ENCODE data around the gene OPN5. TPM values are rescaled to one million over a fixed set of nuclear protein-coding genes. Genes with fewer than 3 reads are reported as not detected.

OPN5 gene
- total and polyA plus RNA-seq, 2 experiments from 2014 or later, result not detected

DNA sequence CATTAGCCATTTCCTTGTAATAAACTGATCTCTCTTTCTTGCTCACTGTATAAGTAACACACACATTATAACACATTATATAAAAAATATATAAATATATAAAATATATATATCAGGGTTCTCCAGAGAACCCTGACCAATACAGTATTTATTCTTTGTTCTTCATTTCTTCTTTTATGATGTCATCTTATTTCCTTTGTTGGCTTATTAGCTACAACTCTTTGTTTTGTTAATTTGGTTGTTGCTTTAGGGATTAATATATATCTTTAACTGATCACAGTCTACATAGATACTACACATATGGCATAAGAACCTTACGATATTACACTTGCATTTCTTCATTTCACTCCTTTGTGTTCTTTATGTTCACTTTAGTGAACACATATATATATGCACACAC lies 14.7 kb upstream of the OPN5 start:
- Histone ChIP-seq H3K79me2 (no peaks in the 10 kb centered on the region), H2AFZ (no peak overlapping the region), H3K9me3 (ENCODE audit: low read depth) (no peaks in the 10 kb centered on the region), H3K27ac (no peak overlapping the region), H3K4me1 (ENCODE audit: insufficient read depth) (no peaks in the 10 kb centered on the region), H3K4me2 (no peak overlapping the region), H4K20me1 (ENCODE audit: insufficient read depth, poor library complexity, severe bottlenecking) (no peaks in the 10 kb centered on the region), H3K4me3 (no peak overlapping the region), H3K36me3 (replicated peaks; ENCODE audit: insufficient read depth, low read depth) (no peaks in the 10 kb centered on the region), H3K9me2 (replicated peaks; ENCODE audit: insufficient read depth) (no peaks in the 10 kb centered on the region), H3K27me3 (no peaks in the 10 kb centered on the region)
- DNase-seq (ENCODE audit: low spot score), result no peak
- WGBS (ENCODE audit: low lambda C conversion rate, missing lambda C conversion rate), result 97% methylated on average over 1 of the region's 1 CpG
- TF ChIP-seq EZH2phosphoT487 (IDR thresholded peaks at IDR 0.05; ENCODE audit: low read depth, severe bottlenecking, unreplicated experiment) (no peak), EZH2 (IDR thresholded peaks at IDR 0.05; ENCODE audit: borderline replicate concordance) (no peak)
- TF ChIP-seq, protein P1, sequence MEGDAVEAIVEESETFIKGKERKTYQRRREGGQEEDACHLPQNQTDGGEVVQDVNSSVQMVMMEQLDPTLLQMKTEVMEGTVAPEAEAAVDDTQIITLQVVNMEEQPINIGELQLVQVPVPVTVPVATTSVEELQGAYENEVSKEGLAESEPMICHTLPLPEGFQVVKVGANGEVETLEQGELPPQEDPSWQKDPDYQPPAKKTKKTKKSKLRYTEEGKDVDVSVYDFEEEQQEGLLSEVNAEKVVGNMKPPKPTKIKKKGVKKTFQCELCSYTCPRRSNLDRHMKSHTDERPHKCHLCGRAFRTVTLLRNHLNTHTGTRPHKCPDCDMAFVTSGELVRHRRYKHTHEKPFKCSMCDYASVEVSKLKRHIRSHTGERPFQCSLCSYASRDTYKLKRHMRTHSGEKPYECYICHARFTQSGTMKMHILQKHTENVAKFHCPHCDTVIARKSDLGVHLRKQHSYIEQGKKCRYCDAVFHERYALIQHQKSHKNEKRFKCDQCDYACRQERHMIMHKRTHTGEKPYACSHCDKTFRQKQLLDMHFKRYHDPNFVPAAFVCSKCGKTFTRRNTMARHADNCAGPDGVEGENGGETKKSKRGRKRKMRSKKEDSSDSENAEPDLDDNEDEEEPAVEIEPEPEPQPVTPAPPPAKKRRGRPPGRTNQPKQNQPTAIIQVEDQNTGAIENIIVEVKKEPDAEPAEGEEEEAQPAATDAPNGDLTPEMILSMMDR (IDR thresholded peaks at IDR 0.05; ENCODE audit: poor library complexity), result no peak

DNA sequence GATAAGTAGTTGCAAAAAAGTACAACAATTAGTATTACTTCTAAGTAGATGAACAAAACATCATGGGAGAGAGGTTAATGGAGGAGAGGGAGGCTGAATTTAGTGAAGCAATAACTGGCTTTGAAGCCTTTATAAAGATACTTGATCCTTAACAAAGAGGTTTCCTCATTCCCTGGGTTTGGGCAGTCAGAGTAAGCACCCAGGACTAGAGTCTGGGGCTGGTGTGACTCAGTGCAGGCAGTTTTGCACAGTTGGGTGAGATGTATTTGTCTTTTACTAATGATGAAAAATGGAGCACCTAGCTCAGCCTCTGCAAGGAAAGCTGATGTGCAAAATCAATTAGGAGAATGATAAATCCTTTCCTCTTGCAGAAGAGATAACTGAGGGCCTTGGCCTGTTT lies 11.8 kb upstream of the OPN5 start:
- H3K4me2 ChIP-seq, result no peak overlapping the region
- no peak overlapping the region for H2AFZ ChIP-seq
- TF ChIP-seq EZH2phosphoT487 (IDR thresholded peaks at IDR 0.05; ENCODE audit: low read depth, severe bottlenecking, unreplicated experiment), result no peak

DNA sequence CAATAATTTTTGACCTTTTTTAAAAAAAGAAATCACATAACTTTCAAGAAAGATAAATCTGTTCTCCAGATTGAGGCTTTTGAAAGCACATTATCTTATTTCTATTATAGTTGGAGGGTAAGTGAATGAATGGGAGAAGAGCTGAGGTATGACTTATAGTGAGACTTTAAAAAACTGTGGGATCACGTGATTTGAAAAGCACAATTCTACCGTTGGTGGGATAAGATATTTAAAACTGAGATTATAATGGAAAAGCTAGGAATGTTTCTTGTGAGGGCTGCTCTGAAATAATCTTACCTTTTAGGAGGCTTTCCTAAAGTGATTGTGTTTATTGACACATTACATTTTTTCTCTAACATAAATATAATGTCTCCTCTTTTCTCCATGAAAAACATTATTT lies 9.5 kb upstream of the OPN5 start:
- DNase-seq (ENCODE audit: low spot score), result no peak
- H4K20me1 ChIP-seq (ENCODE audit: insufficient read depth, poor library complexity, severe bottlenecking), result no peaks in the 10 kb centered on the region
- no peaks in the 10 kb centered on the region for H3K79me2 ChIP-seq
- no peak overlapping the region for H2AFZ ChIP-seq
- WGBS (ENCODE audit: low lambda C conversion rate, missing lambda C conversion rate), result 87% methylated on average over 2 of the region's 2 CpGs
- H3K9me3 ChIP-seq (ENCODE audit: low read depth), result no peaks in the 10 kb centered on the region
- H3K36me3 ChIP-seq (replicated peaks; ENCODE audit: insufficient read depth, low read depth), result no peaks in the 10 kb centered on the region
- TF ChIP-seq EZH2phosphoT487 (IDR thresholded peaks at IDR 0.05; ENCODE audit: low read depth, severe bottlenecking, unreplicated experiment), result no peak
- TF ChIP-seq EZH2 (IDR thresholded peaks at IDR 0.05; ENCODE audit: borderline replicate concordance), result no peak
- TF ChIP-seq, protein P1 (IDR thresholded peaks at IDR 0.05; ENCODE audit: poor library complexity), result no peak
- H3K9me2 ChIP-seq (replicated peaks; ENCODE audit: insufficient read depth), result no peaks in the 10 kb centered on the region
- H3K27ac ChIP-seq, result no peak overlapping the region
- no peaks in the 10 kb centered on the region for H3K27me3 ChIP-seq
- H3K4me1 ChIP-seq (ENCODE audit: insufficient read depth), result no peaks in the 10 kb centered on the region
- no peak overlapping the region for H3K4me2 ChIP-seq
- no peak overlapping the region for H3K4me3 ChIP-seq

More for the DNA sequence above, 11.8 kb upstream of the OPN5 start:
- H3K36me3 ChIP-seq (replicated peaks; ENCODE audit: insufficient read depth, low read depth), result no peaks in the 10 kb centered on the region
- no peaks in the 10 kb centered on the region for H3K9me3 ChIP-seq (ENCODE audit: low read depth)
- DNase-seq (ENCODE audit: low spot score), result no peak
- H3K79me2 ChIP-seq, result no peaks in the 10 kb centered on the region
- no peak overlapping the region for H3K27ac ChIP-seq
- no peaks in the 10 kb centered on the region for H3K27me3 ChIP-seq
- no peaks in the 10 kb centered on the region for H4K20me1 ChIP-seq (ENCODE audit: insufficient read depth, poor library complexity, severe bottlenecking)
- no peaks in the 10 kb centered on the region for H3K4me1 ChIP-seq (ENCODE audit: insufficient read depth)
- H3K4me3 ChIP-seq, result no peak overlapping the region
- no peaks in the 10 kb centered on the region for H3K9me2 ChIP-seq (replicated peaks; ENCODE audit: insufficient read depth)

DNA sequence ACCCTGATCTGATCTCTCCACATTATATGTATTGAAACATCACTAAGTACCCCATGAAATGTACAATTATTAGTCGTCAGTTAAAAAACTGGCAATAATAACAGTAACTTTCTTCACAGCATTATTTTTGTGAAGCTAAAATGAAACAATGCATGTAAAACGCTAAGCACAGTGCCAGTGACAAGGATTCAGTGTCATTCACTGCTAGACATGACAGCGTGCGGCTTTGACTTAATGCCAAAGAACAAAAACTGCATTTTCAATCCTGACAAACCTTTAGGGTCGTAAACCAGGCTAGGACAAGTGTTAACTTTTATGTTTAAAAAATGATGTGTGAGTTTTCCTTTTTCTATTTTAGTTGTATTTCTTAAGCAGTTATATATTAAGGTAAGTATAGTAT lies 8.8 kb upstream of the OPN5 start:
- TF ChIP-seq, protein P1 (IDR thresholded peaks at IDR 0.05; ENCODE audit: poor library complexity), result no peak
- Histone ChIP-seq H4K20me1 (ENCODE audit: insufficient read depth, poor library complexity, severe bottlenecking) (no peaks in the 10 kb centered on the region), H3K27ac (no peak overlapping the region)

More for the DNA sequence above, 8.8 kb upstream of the OPN5 start:
- H3K27me3 ChIP-seq, result no peaks in the 10 kb centered on the region
- no peaks in the 10 kb centered on the region for H3K79me2 ChIP-seq
- no peaks in the 10 kb centered on the region for H3K4me1 ChIP-seq (ENCODE audit: insufficient read depth)
- H3K4me2 ChIP-seq, result no peak overlapping the region
- no peak overlapping the region for H3K4me3 ChIP-seq
- DNase-seq (ENCODE audit: low spot score), result no peak
- no peaks in the 10 kb centered on the region for H3K9me2 ChIP-seq (replicated peaks; ENCODE audit: insufficient read depth)
- no peak overlapping the region for H2AFZ ChIP-seq
- 75% methylated on average over 5 of the region's 5 CpGs for whole genome bisulfite sequencing (ENCODE audit: low lambda C conversion rate, missing lambda C conversion rate)
- no peaks in the 10 kb centered on the region for H3K36me3 ChIP-seq (replicated peaks; ENCODE audit: insufficient read depth, low read depth)
- H3K9me3 ChIP-seq (ENCODE audit: low read depth), result no peaks in the 10 kb centered on the region
